ENCODE results near the gene PKM.
A peak's percentile ranks its signal among the peaks of the same experiment; 100 is the strongest.
"Not testable (repeated sequence)": the region's sequence is repeated elsewhere in the genome, so short reads cannot be mapped to it uniquely, and the experiment has no call there.

PKM gene

DNA sequence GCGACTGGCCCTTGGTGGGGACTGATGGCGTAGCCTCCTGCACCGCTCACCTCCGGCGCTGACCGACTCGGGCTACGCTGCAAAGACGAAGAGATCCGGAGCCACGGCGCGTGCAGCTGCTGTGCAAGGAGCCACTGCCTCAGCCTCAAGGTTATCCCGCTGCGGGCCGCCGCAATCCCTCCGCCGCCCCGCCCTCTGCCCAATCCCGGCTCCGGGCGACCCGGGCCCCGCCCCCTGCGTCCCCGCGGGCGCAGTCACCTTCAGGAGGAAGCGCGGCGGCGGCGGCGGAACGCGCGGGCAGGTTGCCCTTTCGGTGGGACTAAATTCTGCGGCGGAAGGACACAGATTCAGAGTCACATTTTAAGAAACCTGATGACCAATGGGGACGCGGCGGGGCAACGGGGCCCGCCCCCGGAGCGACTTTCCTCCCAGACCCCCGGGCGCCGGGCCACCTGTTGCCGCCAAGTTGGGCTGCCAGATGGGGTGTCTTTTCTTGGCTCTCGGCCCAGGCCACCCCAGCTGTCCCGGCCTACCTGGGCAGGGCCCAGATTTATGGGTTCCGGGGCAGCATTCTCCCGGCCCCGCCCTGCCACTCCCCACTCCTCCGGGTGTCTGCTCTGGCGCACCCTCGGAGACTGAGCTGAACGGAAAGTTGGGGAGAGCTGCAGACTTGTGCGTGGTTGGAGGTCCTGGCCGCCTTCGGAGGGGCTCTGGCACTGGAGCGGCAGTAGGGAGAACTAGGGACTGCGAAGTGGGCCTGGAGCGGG is at the start of gene PKM:
Gene PKM, minus strand, starts transcription at position 125 of the 767 bp plus-strand sequence. CDS start 12,093 bp downstream, outside the sequence.
- FAIRE-seq = peak; percentile 17
- DNase-seq (ENCODE audit: low spot score) = peak; percentile 95

DNA sequence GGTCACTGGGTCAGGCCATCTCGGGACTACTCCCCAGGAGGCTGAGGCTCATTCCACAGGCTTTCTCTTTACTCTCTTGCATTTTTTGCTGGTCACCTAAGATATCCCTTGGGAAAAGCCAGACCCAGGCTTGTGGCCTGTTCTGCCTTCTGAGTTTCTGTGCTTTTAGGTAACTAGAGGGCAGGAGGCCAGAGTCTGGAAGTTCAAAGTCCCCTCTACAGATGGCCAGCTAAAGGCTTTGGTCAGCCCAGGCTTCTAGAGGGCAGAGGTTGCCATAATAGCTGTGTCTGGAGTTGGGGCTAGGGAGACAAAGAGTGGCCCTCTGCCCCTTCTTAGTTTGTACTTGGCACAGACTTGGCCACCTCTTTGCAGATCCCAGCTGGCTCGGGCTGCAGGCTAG is 49.8 kb upstream of the PKM start:
- no peak for DNase-seq (ENCODE audit: low spot score)
- no peak for FAIRE-seq

DNA sequence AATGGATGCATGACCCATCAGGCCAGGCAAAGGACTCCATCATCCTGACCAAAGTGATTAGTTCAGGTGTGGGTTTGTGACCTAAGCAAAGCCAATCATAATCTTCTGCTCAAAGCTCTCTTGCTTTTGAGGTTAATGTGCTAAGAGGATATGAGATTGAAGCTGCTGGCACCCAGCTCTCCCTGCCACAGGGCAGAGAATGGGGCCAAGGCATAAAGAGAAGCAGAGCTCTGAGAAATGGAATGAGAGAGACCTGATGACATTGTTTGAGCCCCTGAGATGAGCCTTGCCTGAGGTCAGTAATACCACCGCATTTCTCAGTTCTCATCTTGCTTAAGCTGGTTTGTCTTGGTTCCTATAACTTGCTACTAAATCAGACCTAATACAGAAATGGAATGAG is 47.7 kb upstream of the PKM start:
- FAIRE-seq (no peak), DNase-seq (ENCODE audit: low spot score) (no peak)

DNA sequence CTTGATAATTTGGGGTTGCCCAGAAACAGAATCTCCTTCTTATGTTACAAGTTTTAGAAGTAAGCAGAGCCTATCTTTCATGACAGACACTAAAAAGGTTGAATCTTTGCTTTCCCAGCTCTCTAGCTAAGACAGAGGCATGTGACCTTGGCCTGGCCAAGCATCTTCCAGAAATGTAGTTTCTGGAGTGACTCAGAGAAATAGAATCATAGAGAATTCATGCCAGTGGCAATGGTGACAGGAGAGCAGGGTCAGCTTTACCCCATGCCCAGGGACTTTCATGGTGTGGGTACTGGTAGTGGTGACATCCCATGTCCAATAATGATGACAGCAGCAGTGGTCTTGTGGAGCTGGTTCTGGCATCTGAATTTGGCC is 45.3 kb upstream of the PKM start:
- FAIRE-seq (no peak), DNase-seq (ENCODE audit: low spot score) (no peak)

DNA sequence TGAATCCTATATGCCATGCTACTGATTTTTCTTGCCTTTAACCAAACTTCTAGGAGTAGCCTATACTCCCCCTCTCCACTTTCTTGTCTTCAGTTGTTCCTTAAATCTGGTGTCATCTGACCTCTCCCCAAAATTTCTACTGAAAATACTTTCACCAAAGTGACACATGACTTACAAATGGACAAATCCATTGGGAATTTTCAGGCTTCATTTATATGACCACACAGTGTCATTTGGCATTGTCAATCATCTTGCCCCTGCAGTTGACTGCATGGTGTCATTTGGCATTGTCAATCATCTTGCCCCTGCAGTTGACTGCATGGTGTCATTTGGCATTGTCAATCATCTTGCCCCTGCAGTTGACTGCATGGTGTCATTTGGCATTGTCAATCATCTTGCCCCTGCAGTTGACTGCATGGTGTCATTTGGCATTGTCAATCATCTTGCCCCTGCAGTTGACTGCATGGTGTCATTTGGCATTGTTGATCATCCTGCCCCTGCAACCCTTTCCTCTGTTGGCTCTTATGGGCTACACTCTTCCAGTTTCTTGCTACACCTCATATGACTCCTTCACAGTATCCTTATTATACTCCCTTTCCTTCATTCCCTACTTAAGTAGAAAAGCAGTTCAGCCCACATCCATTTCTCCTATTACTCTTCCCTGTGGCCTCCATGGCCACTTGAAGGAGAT is 44.8 kb upstream of the PKM start:
- FAIRE-seq = not testable (repeated sequence)

DNA sequence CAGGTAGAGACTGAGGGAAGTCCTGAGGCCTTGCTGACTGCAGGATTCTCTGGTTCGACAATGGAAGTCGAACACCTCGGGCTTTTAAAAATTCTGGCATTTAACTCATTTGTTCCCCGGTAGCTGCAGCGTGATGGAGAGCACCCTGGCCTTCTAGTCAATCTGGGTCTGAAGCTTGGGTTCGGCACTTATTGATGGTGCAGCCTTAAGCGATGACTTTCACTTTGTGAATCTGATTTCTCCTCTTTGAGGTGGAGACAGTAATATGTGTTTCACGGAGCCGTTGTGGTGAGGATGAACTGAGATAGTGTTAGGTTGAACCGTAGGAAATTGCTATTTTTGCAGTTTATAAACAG is 42.0 kb upstream of the PKM start:
- FAIRE-seq = no peak
- no peak for DNase-seq (ENCODE audit: low spot score)

More for the DNA sequence above, 44.8 kb upstream of the PKM start:
- DNase-seq (ENCODE audit: low spot score) = not testable (repeated sequence)

DNA sequence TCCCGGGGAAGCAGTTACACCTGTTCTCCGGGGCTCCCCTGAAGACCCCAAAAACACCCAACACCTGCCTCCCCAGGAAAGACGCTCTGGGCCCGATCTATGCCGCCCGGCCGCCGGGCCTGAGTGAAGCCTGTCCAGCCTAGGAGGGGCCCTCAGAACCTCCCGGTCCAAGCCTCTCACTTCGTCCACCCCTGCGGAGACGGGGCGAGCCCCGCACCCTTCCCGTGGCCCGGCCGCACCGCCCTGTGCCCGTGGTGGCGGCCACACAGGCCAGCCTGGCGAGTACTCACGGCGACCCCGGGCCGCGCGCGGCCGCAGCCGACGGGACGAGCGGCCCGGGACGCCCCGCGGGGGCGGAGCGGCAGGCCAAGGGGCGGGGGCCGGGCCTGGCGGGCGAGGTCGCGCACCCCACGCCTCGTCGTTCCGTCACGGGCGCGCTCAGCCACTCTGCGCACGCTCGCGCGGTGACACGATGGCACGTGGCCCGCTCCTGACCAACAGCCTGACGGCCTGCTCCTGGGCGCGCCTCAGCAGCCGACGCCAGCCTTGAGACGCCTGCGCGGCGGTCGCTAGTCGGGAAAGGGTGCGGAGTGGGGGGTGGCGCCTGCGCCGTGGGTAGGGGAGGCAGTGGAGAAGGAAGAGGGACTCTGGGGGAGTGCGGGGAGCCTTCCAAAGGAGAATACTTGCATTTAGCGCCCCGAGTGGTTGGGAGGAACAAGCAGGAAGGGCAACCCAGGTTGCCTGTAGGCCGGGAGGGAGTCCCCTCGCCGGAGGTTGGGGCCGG is 41.4 kb upstream of the PKM start, which contains the start of gene PARP6:
Gene PARP6, minus strand, starts transcription at position 342 of the 784 bp plus-strand sequence. CDS start 5,077 bp downstream, outside the sequence.
- FAIRE-seq (peak; percentile 92), DNase-seq (ENCODE audit: low spot score) (peak; percentile 99)

DNA sequence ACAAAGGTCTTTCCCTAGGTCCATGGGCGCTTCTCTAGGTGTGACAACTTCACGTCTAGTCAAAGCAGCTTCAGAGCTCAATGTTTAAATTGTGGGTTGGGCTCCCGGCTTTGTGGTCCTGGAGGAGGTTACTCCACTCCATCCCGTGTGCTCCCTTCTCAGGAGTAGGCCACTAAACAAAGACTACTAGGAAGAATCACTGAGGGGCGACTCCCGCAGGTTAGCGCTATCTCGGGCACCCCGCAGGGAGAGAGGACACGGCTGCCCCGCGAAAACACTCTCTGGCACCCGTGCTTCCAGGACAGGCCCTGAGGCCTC is 40.9 kb upstream of the PKM start:
- no peak for FAIRE-seq
- DNase-seq (ENCODE audit: low spot score) = no peak

DNA sequence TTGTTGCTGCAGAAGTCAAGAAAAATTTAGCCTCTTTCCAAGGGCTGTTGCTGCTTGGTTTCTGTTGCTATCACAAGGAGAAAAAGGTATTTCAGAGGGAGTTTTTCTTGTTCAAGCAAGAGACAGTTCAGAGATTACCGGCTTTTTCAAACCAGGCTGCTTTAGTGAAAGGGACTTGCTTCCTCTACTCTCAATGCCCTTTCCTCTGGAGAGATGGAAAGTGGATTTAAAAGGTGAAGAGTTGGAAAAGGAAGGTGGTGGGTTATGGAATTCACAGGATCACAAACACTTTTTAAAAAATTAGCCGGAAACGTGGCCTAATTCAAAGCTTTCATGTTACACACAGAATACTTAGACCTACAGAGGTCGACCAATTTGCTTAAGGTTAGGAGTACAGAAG is 40.2 kb upstream of the PKM start:
- DNase-seq (ENCODE audit: low spot score) (no peak), FAIRE-seq (no peak)

DNA sequence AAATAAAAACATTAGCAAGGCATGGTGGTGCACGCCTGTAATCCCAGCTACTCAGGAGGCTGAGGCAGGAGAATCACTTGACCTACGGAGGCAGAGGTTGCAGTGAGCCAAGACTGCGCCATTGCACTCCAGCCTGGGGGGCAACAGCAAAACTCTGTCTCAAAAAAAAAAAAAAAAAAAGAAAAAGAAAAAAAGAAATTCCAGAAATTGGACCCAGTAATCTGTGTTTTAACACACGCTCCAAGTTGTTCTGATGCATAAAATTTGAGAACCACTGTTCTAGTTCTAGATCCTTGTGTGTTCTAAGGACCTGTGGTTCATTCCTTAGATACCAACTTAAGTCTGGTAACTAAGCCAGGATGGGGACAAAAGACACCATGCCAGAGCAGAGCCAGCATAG is 38.7 kb upstream of the PKM start:
- DNase-seq (ENCODE audit: low spot score) (no peak), FAIRE-seq (no peak)

DNA sequence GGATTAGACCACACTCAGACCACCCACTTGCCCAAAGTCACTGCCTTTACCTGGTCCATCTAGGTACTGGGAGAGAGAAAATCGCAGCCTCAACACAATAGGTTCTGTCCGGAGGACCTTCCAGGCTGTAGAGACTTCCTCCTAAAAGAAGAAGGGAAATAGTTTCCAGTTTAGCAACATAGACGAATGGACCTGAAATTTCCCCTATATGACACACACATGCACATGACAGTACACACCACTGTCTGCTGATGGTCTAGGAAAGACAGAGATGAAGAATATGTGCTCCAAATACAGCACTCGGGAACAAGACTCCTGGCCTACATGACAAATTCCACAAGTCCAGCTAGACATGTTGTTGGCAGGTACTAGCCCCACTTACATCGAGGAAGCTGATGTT is 34.0 kb upstream of the PKM start:
- no peak for DNase-seq (ENCODE audit: low spot score)
- no peak for FAIRE-seq

DNA sequence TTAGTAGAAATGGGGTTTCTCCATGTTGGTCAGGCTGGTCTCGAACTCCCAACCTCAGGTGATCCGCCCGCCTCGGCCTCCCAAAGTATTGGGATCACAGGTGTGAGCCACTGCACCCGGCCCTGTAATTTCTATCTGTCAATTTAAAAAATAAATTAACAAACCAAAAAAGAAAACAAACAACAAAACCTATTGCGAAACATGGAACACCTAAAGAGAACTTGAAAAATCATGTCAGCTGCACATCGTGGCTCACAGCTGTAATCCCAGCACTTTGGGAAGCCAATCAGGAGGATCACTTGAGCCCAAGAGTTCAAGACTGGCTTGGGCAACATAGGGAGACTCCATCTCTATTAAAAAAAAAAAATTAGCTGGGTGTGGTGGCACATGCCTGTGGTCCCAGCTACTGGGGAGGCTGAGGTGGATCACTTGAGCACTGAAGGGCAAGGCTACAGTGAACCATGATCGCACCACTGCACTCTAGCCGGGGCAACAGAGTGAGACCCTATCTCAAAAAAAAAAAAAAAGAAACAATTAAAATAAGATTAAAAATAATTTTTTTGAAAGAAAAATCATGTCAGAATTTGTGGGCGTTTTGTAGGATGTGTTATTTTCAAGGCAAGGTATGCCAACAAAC is 21.8 kb upstream of the PKM start:
- FAIRE-seq (no peak), DNase-seq (ENCODE audit: low spot score) (no peak)

DNA sequence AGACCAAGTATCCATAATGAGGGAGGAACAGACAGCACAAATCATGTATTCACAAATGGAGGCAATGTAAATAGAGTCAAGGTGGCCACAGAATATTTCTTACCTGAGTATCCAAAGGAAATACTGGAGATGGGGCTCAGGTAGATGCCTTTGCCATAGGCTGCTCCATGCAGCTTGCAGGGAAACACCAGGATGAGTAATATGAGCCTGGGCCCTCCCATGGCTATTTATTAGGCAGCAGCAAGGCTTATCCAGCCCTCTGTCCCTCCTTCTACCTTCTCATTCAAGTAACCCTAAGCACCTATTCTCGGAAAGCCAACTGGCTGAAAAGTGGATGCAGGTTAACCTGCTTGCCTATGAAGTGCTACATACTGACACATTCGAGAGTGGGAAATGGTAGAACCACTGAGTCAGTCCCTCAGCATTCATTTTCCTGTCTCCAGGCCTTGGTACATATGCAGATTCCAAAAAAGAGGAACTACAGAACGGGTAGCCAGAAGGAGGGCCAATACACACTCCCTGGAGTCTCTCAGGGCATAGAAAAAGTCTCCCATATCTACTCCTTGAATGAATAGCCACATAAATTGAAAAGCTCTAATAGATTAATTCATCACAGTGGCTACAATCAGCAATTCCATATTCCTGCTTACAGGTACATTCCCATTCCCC is 18.3 kb upstream of the PKM start:
- DNase-seq (ENCODE audit: low spot score) (no peak), FAIRE-seq (no peak)

DNA sequence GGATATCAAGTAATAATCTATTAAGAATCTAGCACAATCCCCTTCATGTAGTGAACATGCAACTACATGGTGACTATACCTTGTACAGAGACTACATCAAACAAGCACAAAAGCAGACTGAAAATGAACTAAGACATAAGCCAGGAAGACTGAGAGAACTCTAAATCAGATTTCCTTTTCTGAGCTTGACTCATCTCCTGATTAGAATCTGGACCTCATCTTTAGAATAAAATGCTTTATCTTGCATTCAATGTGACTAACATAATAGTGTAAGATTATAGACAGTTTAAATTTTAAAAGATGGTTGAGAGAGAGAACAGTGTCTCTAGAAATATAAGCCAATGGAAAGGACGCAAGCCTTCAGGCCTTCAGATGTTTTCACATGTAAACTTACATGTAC is 17.5 kb upstream of the PKM start:
- DNase-seq (ENCODE audit: low spot score) (no peak), FAIRE-seq (no peak)

DNA sequence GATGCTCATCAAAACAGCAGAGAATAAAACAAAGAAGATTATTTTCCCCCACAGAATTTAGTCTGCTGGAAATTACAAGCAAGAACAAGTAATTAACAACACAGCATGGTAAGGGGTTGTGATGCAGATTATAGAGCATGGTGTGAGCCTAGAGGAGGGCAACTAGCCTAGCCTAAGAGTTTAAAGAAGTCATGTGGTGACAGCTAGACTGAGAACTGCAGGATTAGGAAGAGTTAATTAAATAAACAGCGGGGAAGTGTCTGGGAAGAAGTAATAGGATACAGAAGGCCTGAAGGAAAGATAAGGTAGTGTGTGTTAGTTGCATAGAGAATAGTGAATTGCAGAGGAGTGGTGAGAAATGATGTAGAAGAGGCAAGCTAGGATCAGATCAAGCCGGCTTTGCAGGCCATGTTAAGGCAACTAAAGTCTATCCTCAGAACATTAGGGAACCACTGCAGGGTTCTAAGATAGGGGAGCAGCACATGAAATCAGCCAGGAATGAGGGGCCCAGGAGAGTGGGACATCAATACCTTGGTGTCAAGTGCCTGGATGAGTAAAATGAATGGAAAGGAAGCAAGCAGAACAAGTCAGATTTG is 11.9 kb upstream of the PKM start:
- DNase-seq (ENCODE audit: low spot score) (no peak), FAIRE-seq (no peak)

DNA sequence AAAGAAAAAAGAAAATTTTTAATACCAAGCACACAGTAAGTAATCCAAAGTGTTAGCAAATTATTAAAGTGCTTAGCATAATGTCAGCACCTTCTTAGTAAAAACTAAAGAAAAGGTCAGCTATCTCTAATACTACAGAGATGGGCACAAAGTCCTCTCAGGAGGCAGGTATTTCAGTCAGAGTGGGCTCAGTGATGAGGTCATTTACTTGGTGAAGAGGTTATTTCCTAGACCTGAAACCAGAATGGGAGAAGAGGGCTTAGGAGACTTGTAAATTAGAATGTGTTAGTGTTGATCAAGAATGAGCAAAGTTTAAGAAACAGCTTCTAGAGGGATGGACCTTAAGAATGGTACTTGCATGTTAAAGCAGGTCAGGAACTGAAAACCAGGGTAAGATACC is 8.7 kb upstream of the PKM start:
- FAIRE-seq (no peak), DNase-seq (ENCODE audit: low spot score) (no peak)

DNA sequence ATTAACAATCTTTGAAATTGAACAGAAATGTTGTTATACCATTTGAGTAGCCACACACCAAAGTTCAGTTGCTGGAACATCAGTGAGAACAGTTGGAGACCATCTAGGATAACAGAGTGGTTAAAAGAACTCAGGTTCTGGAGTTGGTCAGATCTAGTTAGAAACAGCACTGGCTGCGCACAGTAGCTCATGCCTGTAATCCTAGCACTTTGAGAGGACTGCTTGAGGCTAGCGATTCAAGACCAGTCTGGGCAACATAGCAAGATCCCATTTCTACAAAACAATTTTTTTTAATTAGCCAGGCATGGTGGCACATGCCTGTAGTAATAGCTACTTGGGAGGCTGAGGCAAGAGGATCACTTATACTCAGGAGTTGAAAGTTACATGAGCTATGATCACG is 7.6 kb upstream of the PKM start:
- DNase-seq (ENCODE audit: low spot score) (no peak), FAIRE-seq (no peak)

DNA sequence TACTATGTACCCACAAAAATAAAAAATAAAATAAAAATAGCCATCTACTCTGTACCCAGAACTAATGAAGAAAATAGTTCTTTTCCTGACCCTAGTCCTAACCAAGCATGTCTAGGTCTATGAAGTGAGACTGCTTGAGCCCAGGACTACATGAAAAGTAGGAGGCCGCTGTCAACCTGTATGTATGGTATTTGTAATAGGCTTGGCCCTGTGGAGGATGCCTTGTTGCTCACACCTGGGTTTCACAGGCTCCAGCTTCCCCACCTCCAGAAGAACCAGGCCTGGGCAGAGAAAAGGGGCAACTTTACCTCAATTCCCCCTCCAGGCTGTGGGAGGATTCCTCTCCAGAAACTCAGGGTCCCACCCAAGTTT is 6.8 kb upstream of the PKM start:
- DNase-seq (ENCODE audit: low spot score) = peak; percentile 30
- FAIRE-seq = no peak

DNA sequence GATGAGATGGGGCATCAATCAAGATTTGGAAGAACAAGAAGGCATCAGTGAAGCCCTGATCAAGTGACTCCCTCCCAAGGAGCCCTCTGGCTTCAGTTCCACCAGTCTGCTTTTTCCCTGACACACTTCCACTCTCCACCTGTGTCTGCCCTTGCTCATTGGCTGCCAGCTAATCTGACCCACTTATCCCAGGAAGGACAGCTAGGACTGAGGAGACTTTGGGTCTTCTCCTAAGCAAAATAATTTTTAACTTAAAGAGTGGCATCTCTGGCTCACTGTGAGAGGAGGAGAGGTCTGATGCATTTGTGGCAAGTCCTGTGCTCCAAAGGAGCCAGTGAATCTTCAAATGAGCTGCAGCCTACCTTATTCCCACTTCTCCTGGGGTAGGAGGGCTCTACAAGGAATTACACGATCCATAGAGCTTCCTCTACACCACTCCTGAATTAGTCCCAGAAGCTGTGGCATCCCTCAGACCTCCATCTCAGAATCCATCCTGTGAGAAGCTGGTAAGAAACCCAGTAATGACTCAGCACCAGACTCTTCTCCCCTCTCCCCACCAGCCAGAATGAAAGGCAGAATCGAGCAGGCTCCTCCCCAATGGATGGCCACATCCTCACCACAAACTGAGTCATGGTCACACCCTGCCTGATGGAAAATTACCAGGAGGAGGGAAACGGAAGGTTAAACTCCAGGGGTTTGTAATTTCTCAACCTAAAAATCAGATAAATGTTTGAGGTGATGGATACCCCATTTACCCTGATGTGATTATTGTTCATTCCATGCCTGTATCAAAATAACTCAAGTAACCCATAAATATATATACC is 6.3 kb upstream of the PKM start:
- FAIRE-seq = peak; percentile 87
- peak; percentile 95 for DNase-seq (ENCODE audit: low spot score)

DNA sequence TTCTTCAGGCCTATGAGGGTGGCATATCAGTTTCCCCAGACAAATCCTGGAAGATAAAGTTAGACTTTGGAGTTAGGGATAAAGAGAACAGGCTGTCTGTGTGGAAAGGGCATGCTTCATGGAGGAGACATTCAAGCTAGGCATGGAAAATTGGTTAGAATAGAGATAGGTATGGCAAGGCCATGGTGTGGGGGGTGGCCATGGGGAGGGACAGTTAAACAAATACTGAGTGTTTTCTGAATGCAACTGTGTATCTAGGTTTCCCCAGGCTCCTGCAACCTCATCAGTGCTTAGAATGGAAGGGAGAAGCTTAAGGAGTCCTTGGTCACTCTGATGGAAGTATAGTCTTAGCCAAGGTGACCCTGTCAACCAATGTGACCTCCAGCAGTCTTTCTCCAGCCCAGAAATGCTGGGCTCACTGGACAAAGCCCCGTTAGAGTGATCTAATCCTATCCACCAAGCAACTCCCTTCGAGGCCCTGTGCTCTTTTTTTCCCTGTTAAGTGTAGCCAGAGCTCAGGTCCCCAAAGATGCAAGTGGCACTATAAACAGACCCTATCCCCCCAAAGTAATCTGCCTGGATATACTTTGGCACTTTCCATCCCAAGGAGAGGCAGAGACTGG is 5.5 kb upstream of the PKM start:
- DNase-seq (ENCODE audit: low spot score) (no peak), FAIRE-seq (no peak)
